ENCODE measurements around the gene DLX2. TPM values are rescaled to one million over a fixed set of nuclear protein-coding genes. Genes with fewer than 3 reads are reported as not detected.
A peak's percentile ranks its signal among the peaks of the same experiment; 100 is the strongest.

Gene DLX2
- total and polyA plus RNA-seq, 2 of the 13 experiments (the other 11 are each of a cell fraction or from before 2014, with no cell fraction given): 0.07 to 0.15 TPM

GRCh38 chr2:172090044-172090961 lies 12.4 kb downstream of the DLX2 start (continued):
- 0 out of 2 replicates have a peak, but pooled peaks have one; percentile 33 for TF ChIP-seq ZBTB4 (CRISPR knock-in tag; IDR thresholded peaks at IDR 0.05; ENCODE audit: borderline replicate concordance)
- TF ChIP-seq ZFX (CRISPR knock-in tag; IDR thresholded peaks at IDR 0.05; ENCODE audit: low read depth): no peak
- peak; percentile 95 for TF ChIP-seq EZH2 (conservative IDR thresholded peaks at IDR 0.05; ENCODE audit: low read depth, low read length)
- TF ChIP-seq ZNF772 (CRISPR knock-in tag; IDR thresholded peaks at IDR 0.05): no peak
- no peak for TF ChIP-seq TCF7 (IDR thresholded peaks at IDR 0.05; ENCODE audit: low read depth)
- peak; percentile 39; the same call in 1 of the 2 replicates for TF ChIP-seq ZNF687 (CRISPR knock-in tag; IDR thresholded peaks at IDR 0.05)
- no peak for TF ChIP-seq NFKBIZ (CRISPR knock-in tag; IDR thresholded peaks at IDR 0.05)
- TF ChIP-seq RNF2 (conservative IDR thresholded peaks at IDR 0.05; ENCODE audit: low read depth): peak; percentile 23; the same call in 1 of the 2 replicates
